Effector memory CD4-positive, alpha-beta T cell (primary cell): Measurements from ENCODE around the gene NT5C3A.
A peak's percentile ranks its signal among the peaks of the same experiment; 100 is the strongest.

Experiments used
- DNase-seq, 3 donors: peaks; one replicate each; pipeline ENCODE4 v3.0.0-alpha.2; 2020
- H3K27ac ChIP-seq: 2 replicates; pipeline ENCODE4 v1.7.0; 2013; ENCODE audit warnings: mild to moderate bottlenecking, low read length, moderate library complexity; ENCODE audit not compliant: insufficient read depth, poor library complexity, severe bottlenecking
- H3K27me3 ChIP-seq: replicated peaks from 2 replicates; pipeline ENCODE4 v1.7.0; 2013; ENCODE audit warnings: mild to moderate bottlenecking, low read length; ENCODE audit not compliant: insufficient read depth, control insufficient read depth, poor library complexity, severe bottlenecking
- H3K36me3 ChIP-seq: 2 replicates; pipeline ENCODE4 v1.7.0; 2013; ENCODE audit warnings: mild to moderate bottlenecking, low read length, moderate library complexity; ENCODE audit not compliant: control insufficient read depth, insufficient read depth
- H3K4me1 ChIP-seq: 2 replicates; pipeline ENCODE4 v1.7.0; 2013; ENCODE audit warnings: low read length, mild to moderate bottlenecking; ENCODE audit not compliant: control insufficient read depth, insufficient read depth, poor library complexity, severe bottlenecking
- H3K4me3 ChIP-seq: 2 replicates; pipeline ENCODE4 v1.7.0; 2013; ENCODE audit warnings: low read length, low read depth, mild to moderate bottlenecking; ENCODE audit not compliant: insufficient read depth, poor library complexity, severe bottlenecking
- H3K9me3 ChIP-seq: 2 replicates; pipeline ENCODE4 v1.7.0; 2013; ENCODE audit warnings: mild to moderate bottlenecking, low read length, moderate library complexity; ENCODE audit not compliant: control insufficient read depth

The NT5C3A gene

GRCh38 chr7:33076737-33077136 is 14.2 kb upstream of the NT5C3A start:
- Histone ChIP-seq H3K27ac (no peak overlapping the region), H3K4me1 (peaks cover 15% of the 10 kb centered on the region), H3K4me3 (no peak overlapping the region), H3K9me3 (no peaks in the 10 kb centered on the region), H3K36me3 (no peaks in the 10 kb centered on the region), H3K27me3 (no peaks in the 10 kb centered on the region)
- DNase-seq: no peak

DNA sequence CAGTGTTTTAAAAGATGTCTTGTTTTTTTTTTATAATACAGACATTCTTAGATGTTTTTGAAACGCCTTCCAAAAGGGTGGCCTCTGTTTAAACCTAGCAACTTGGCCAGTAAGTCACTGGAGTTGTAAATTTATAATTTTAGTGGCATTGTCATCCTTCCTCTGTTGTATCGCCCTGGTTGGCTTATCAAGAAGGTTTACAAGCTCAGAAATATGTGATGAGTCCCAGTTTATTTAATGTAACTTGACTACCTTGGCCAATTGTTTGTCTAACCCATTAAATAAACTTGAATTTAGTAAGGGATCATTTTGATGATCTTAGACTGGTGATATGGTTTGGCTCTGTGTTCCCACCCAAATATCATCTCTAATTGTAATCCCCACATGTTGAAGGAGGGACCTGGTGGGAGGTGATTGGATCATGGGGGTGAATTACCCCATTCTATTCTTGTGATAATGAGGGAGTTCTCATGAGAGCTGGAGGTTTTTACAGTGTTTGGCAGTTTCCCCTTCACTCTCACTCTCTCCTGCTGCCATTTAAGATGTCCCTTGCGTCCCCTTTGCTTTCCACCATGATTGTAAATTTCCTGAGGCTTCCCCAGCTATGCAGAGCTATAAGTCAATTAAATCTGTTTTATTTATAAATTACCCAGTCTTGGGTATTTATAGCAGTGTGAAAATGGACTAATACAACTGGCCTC is 13.4 kb upstream of the NT5C3A start:
- H3K27ac ChIP-seq: no peak overlapping the region
- no peak overlapping the region for H3K4me3 ChIP-seq
- peaks cover 15% of the 10 kb centered on the region for H3K4me1 ChIP-seq
- no peaks in the 10 kb centered on the region for H3K9me3 ChIP-seq
- DNase-seq: no peak
- no peaks in the 10 kb centered on the region for H3K36me3 ChIP-seq
- no peaks in the 10 kb centered on the region for H3K27me3 ChIP-seq

GRCh38 chr7:33073243-33073642 is 10.7 kb upstream of the NT5C3A start:
- H3K36me3 ChIP-seq: no peaks in the 10 kb centered on the region
- DNase-seq: no peak
- peaks cover 15% of the 10 kb centered on the region for H3K4me1 ChIP-seq

DNA sequence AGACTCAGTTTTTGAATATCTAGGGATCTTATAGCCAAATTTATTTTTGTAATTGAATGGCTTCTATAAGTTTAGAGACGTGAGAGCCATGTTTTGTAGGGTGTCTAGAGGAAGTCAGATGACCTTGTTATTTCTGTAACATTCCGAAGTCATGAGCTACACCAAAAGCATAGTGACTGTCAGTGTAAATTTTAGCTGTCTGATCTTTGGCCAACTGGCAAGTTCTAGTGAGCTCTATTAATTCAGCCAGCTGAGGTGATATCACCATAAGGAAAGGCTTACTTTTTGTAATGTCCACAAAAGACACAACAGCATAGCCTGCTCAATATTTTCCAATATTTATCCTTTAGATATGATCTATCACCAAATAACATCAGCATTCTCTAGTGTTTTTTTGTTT is 9.9 kb upstream of the NT5C3A start:
- DNase-seq: no peak
- H3K27me3 ChIP-seq: no peaks in the 10 kb centered on the region
- H3K36me3 ChIP-seq: no peaks in the 10 kb centered on the region
- peaks cover 11% of the 10 kb centered on the region for H3K4me1 ChIP-seq
- peaks cover 9% of the 10 kb centered on the region for H3K9me3 ChIP-seq
- H3K4me3 ChIP-seq: no peak overlapping the region
- H3K27ac ChIP-seq: no peak overlapping the region

More at GRCh38 chr7:33073243-33073642, 10.7 kb upstream of the NT5C3A start:
- no peaks in the 10 kb centered on the region for H3K27me3 ChIP-seq
- H3K4me3 ChIP-seq: no peak overlapping the region
- peaks cover 9% of the 10 kb centered on the region for H3K9me3 ChIP-seq
- no peak overlapping the region for H3K27ac ChIP-seq

DNA sequence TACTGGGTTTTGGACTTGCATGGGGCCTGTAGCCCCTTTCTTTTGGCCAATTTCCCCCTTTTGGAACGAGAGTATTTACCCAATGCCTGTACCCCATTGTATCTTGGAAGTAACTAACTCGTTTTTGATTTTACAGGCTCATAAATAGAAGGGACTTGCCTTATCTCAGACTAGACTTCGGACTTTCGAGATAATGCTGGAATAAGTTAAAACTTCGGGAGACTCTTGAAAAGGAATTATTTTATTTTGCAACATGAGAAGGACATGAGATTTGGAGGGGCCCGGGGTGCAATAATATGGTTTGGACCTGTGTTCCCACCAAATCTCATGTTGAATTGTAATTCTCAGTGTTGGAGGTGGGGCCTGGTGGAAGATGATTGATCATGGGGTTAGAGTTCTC is 8.3 kb upstream of the NT5C3A start:
- H3K36me3 ChIP-seq: no peaks in the 10 kb centered on the region
- H3K4me3 ChIP-seq: no peak overlapping the region
- no peaks in the 10 kb centered on the region for H3K4me1 ChIP-seq
- H3K9me3 ChIP-seq: peaks cover 9% of the 10 kb centered on the region
- H3K27ac ChIP-seq: no peak overlapping the region
- no peak for DNase-seq
- H3K27me3 ChIP-seq: no peaks in the 10 kb centered on the region

- H3K9me3 ChIP-seq: peaks cover 9% of the 10 kb centered on the region
- H3K4me3 ChIP-seq: no peak overlapping the region
- no peaks in the 10 kb centered on the region for H3K36me3 ChIP-seq
- no peak overlapping the region for H3K27ac ChIP-seq
- H3K27me3 ChIP-seq: no peaks in the 10 kb centered on the region
- H3K4me1 ChIP-seq: no peaks in the 10 kb centered on the region
- no peak for DNase-seq
Observed at GRCh38 chr7:33070277-33070676, 7.7 kb upstream of the NT5C3A start.

GRCh38 chr7:33067921-33068320 is 5.3 kb upstream of the NT5C3A start:
- peaks cover 8% of the 10 kb centered on the region for H3K4me1 ChIP-seq
- H3K9me3 ChIP-seq: peaks cover 9% of the 10 kb centered on the region
- no peak overlapping the region for H3K27ac ChIP-seq
- H3K4me3 ChIP-seq: no peak overlapping the region
- H3K36me3 ChIP-seq: no peaks in the 10 kb centered on the region
- no peak for DNase-seq
- no peaks in the 10 kb centered on the region for H3K27me3 ChIP-seq

- H3K27ac ChIP-seq: no peak overlapping the region
- no peak overlapping the region for H3K4me3 ChIP-seq
- no peaks in the 10 kb centered on the region for H3K36me3 ChIP-seq
- H3K4me1 ChIP-seq: peaks cover 8% of the 10 kb centered on the region
- no peak for DNase-seq
- no peaks in the 10 kb centered on the region for H3K27me3 ChIP-seq
- peaks cover 9% of the 10 kb centered on the region for H3K9me3 ChIP-seq
Observed at GRCh38 chr7:33066771-33067170, 4.2 kb upstream of the NT5C3A start.

DNA sequence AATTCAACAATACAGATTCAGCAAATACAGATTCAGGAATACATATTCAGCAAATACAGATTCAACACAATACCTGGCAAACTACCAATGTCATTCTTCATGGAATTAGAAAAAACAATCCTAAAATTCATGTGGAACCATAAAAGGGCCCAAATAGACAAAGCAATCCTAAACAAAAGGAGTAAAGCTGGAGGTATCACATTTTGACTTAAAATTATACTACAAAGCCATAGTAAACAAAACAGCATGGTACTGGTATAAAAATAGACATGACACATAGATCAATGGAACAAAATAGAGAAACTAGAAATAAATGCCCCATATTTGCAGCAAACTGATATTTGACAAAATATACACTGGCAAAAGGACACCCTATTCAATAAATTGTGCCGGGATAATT is 3.4 kb upstream of the NT5C3A start:
- no peak overlapping the region for H3K4me3 ChIP-seq
- no peak overlapping the region for H3K27ac ChIP-seq
- peaks cover 9% of the 10 kb centered on the region for H3K9me3 ChIP-seq
- no peaks in the 10 kb centered on the region for H3K36me3 ChIP-seq
- no peak for DNase-seq
- no peaks in the 10 kb centered on the region for H3K27me3 ChIP-seq
- peaks cover 11% of the 10 kb centered on the region for H3K4me1 ChIP-seq

DNA sequence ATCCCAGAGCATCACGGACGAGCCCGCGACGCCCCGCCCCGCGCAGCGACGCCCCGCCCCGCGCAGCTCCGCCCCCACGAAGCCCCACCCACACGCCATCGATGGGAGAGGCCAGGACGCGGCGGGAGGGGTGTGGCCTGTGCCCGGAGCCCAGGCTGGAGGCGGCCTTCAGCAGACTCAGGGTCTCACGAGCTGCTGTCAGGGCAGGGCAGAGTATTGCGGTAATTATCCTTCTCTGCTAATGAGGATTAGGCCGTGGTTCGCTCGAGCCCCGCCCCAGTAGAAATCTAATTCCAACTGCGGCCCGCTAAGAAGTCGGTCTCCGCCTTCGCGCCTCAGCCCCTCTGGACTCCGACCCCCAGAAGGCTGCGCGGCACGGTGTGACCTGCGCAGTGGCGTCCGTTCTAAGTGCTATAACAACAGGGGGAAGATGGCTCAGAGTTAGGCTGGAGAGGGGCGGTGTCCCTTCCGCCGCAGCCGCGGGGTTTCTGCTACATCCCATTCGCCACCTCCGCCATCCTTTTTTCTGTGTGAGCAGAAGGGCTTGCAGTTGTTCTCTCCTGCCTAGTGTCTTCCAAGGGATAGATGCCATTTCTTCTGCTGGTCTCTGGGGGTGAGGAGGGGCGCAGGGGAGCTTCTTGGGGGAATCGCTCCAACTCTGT is 337 bp upstream of the NT5C3A start:
- peak overlapping the region; percentile 79 for H3K27ac ChIP-seq

More for the DNA sequence above, 337 bp upstream of the NT5C3A start:
- Histone ChIP-seq H3K27me3 (no peaks in the 10 kb centered on the region), H3K4me1 (peaks cover 17% of the 10 kb centered on the region), H3K9me3 (no peaks in the 10 kb centered on the region), H3K36me3 (no peaks in the 10 kb centered on the region), H3K4me3 (peak overlapping the region; percentile 96)
- DNase-seq: peak; percentile 86 to 89 (median 87)
